Left lung (tissue), 10 donors: ENCODE data around the gene CDK5RAP2. TPM values are rescaled to one million over a fixed set of nuclear protein-coding genes. Genes with fewer than 3 reads are reported as not detected.

Experiments used
- ATAC-seq: fragments of 200-7000 bp; cut with Tn5 transposase; one replicate; pipeline ENCODE4 v1.9.1; 2020; ENCODE audit warnings: moderate library complexity
- DNase-seq, 4 donors: peaks; one replicate each; pipeline ENCODE4 v3.0.0-alpha.2; 2013 to 2020
- H3K27ac ChIP-seq, 2 donors: fragments of 200-600 bp; sonication (generic) in 1 of 2; one replicate each; pipeline versions ENCODE4 v1.5.0 to v1.8.0; 2020 to 2021
- H3K27me3 ChIP-seq, 2 donors: fragments of 200-600 bp; sonication (generic) in 1 of 2; one replicate each; pipeline versions ENCODE4 v1.5.0 to v1.8.0; 2020 to 2021
- H3K36me3 ChIP-seq, 2 donors: fragments of 200-600 bp; sonication (generic) in 1 of 2; one replicate each; pipeline versions ENCODE4 v1.5.0 to v1.8.0; 2020 to 2021
- H3K4me1 ChIP-seq, 2 donors: fragments of 200-600 bp; one replicate each; pipeline ENCODE4 v1.8.0; 2021
- H3K4me3 ChIP-seq, 2 donors: fragments of 200-600 bp; sonication (generic) in 1 of 2; one replicate each; pipeline versions ENCODE4 v1.5.0 to v1.8.0; 2020 to 2021; ENCODE audit warnings: mild to moderate bottlenecking in 1 of 2
- H3K9me3 ChIP-seq, 2 donors: fragments of 200-600 bp; sonication (generic) in 1 of 2; one replicate each; pipeline versions ENCODE4 v1.5.0 to v1.8.0; 2020 to 2021
- CTCF ChIP-seq, 2 donors: fragments of 200-600 bp; sonication (generic) in 1 of 2; IDR thresholded peaks; one replicate each; pipeline versions ENCODE4 v1.5.0 to v1.8.0; 2021; ENCODE audit warnings: antibody characterized with exemption in 2 of 2
- intact Hi-C, 2 donors: fragments of 100-400 bp; cut with DNase I; formaldehyde crosslinking; loops; one replicate each; pipeline versions ENCODE4 v1.11.2 to v1.14.2; 2022
- polyA plus RNA-seq, 6 donors: library from polyadenylated mRNA; unstranded; fragments of 120-200 nt; gene quantifications; one replicate each; pipeline ENCODE4 v1.2.1, GENCODE V29; 2013; ENCODE audit not compliant: insufficient read length in 6 of 6
- total RNA-seq, 2 donors: library from RNA; stranded (reverse); fragmentation: NEBNext Ultra II Directional; extraction: Animal tissue kit (Norgen Biotek cat#: 25700); gene quantifications; one replicate each; pipeline ENCODE4 v1.2.1, GENCODE V29; 2021
- donor health status: DM: no; HTN: yes; CAD: no.
- donor health status: DM: no; HTN: no; CAD: no.

CDK5RAP2 gene
- total and polyA plus RNA-seq, 8 donors, result 40.5 to 75.7 (median 62.6) TPM

- no peak for ATAC-seq
- no peak for DNase-seq
- no peak overlapping the region for H3K4me3 ChIP-seq
- peaks cover 0 to 17% of the 10 kb centered on the region in 2 donors for H3K4me1 ChIP-seq
- no peak for TF ChIP-seq CTCF (IDR thresholded peaks at IDR 0.05)
- no peaks in the 10 kb centered on the region for H3K9me3 ChIP-seq
- no peak overlapping the region for H3K27ac ChIP-seq
- H3K27me3 ChIP-seq, result no peaks in the 10 kb centered on the region
- intact Hi-C loops, result no loop called here
- peaks cover 0 to 44% of the 10 kb centered on the region in 2 donors for H3K36me3 ChIP-seq
Observed at GRCh38 chr9:120449566-120449965, 130.4 kb downstream of the CDK5RAP2 start.

GRCh38 chr9:120447959-120448500 lies 131.9 kb downstream of the CDK5RAP2 start:
- H3K9me3 ChIP-seq, result no peaks in the 10 kb centered on the region
- H3K4me3 ChIP-seq, result no peak overlapping the region
- intact Hi-C loops, result no loop called here
- peaks cover 0 to 17% of the 10 kb centered on the region in 2 donors for H3K4me1 ChIP-seq
- no peak for DNase-seq
- no peak for TF ChIP-seq CTCF (IDR thresholded peaks at IDR 0.05)
- ATAC-seq, result no peak
- no peak overlapping the region for H3K27ac ChIP-seq
- H3K36me3 ChIP-seq, result peaks cover 0 to 37% of the 10 kb centered on the region in 2 donors
- H3K27me3 ChIP-seq, result no peaks in the 10 kb centered on the region

GRCh38 chr9:120446671-120447070 lies 133.3 kb downstream of the CDK5RAP2 start:
- Histone ChIP-seq H3K27me3 (no peaks in the 10 kb centered on the region), H3K27ac (no peak overlapping the region), H3K9me3 (no peaks in the 10 kb centered on the region), H3K4me1 (peaks cover 0 to 29% of the 10 kb centered on the region in 2 donors), H3K36me3 (peaks cover 0 to 41% of the 10 kb centered on the region in 2 donors), H3K4me3 (no peak overlapping the region)
- intact Hi-C loops, result no loop called here
- no peak for DNase-seq
- TF ChIP-seq CTCF (IDR thresholded peaks at IDR 0.05), result no peak
- peak; percentile 46 for ATAC-seq

- Histone ChIP-seq H3K36me3 (peaks cover 0 to 41% of the 10 kb centered on the region in 2 donors), H3K4me1 (peaks cover 0 to 40% of the 10 kb centered on the region in 2 donors), H3K9me3 (no peaks in the 10 kb centered on the region), H3K4me3 (no peak overlapping the region), H3K27ac (no peak overlapping the region), H3K27me3 (no peaks in the 10 kb centered on the region)
- TF ChIP-seq CTCF (IDR thresholded peaks at IDR 0.05), result no peak
- ATAC-seq (no peak), DNase-seq (no peak)
- intact Hi-C loops, result no loop called here
Observed at GRCh38 chr9:120443976-120444375, 136.0 kb downstream of the CDK5RAP2 start.

- intact Hi-C loops, result no loop called here
- H3K27ac ChIP-seq, result peak overlapping the region in 1 of 2 donors; percentile 68
- no peak for TF ChIP-seq CTCF (IDR thresholded peaks at IDR 0.05)
- peaks cover 0 to 42% of the 10 kb centered on the region in 2 donors for H3K36me3 ChIP-seq
- DNase-seq (no peak), ATAC-seq (no peak)
- H3K4me3 ChIP-seq, result no peak overlapping the region
- no peaks in the 10 kb centered on the region for H3K9me3 ChIP-seq
- H3K27me3 ChIP-seq, result no peaks in the 10 kb centered on the region
- peaks cover 0 to 42% of the 10 kb centered on the region in 2 donors for H3K4me1 ChIP-seq
Observed at GRCh38 chr9:120443489-120443888, 136.5 kb downstream of the CDK5RAP2 start.
